Naive thymus-derived CD4-positive, alpha-beta T cell (primary cell): ENCODE results near the gene CCNL2. TPM values are rescaled to one million over a fixed set of nuclear protein-coding genes. Genes with fewer than 3 reads are reported as not detected.

ENCODE experiments used
- ATAC-seq: fragments of 150-1000 bp; cut with Tn5 transposase; 2 replicates; pipeline ENCODE4 v1.10.0; 2021; ENCODE audit warnings: mild to moderate bottlenecking, moderate library complexity
- CTCF ChIA-PET: fragments of 350-600 bp; sonication (Branson Sonifier 250); formaldehyde crosslinking; loops from one replicate; lab custom pipeline; 2021; ENCODE audit warnings: antibody characterized with exemption; lab: Charles Lee
- POLR2A ChIA-PET: fragments of 350-600 bp; sonication (Branson Sonifier 250); formaldehyde crosslinking; loops from one replicate; lab custom pipeline; 2021; ENCODE audit warnings: antibody characterized with exemption, inconsistent platforms; lab: Charles Lee
- DNase-seq, 9 donors: peaks; one replicate each; pipeline versions ENCODE4 v3.0.0 to v3.0.0-alpha.2; 2020 to 2022; ENCODE audit warnings: mixed read lengths in 1 of 9
- H3K27ac ChIP-seq: one replicate; pipeline ENCODE4 v1.7.0; 2013; ENCODE audit warnings: mild to moderate bottlenecking, low read depth, low read length, moderate library complexity
- H3K27me3 ChIP-seq, 2 donors: one replicate each; pipeline ENCODE4 v1.7.0; 2013; ENCODE audit warnings: low read length in 2 of 2, mild to moderate bottlenecking in 2 of 2, moderate library complexity in 2 of 2; ENCODE audit not compliant: control insufficient read depth in 2 of 2, insufficient read depth in 2 of 2
- H3K36me3 ChIP-seq, 3 experiments: 1 replicate in 2 of 3; 2 replicates in 1 of 3; pipeline ENCODE4 v1.7.0; 2013; ENCODE audit warnings: low read length in 3 of 3, mild to moderate bottlenecking in 3 of 3, moderate library complexity in 1 of 3; ENCODE audit not compliant: insufficient read depth in 3 of 3, control insufficient read depth in 2 of 3
- H3K4me1 ChIP-seq, 2 donors: one replicate each; pipeline ENCODE4 v1.7.0; 2013; ENCODE audit warnings: low read length in 2 of 2, mild to moderate bottlenecking in 2 of 2, moderate library complexity in 1 of 2; ENCODE audit not compliant: control insufficient read depth in 2 of 2, insufficient read depth in 2 of 2
- H3K4me3 ChIP-seq: 2 replicates; pipeline ENCODE4 v1.7.0; 2013; ENCODE audit warnings: mild to moderate bottlenecking, low read length
- H3K9me3 ChIP-seq, 3 experiments: 1 replicate in 2 of 3; 2 replicates in 1 of 3; pipeline ENCODE4 v1.7.0; 2013; ENCODE audit warnings: low read length in 3 of 3; ENCODE audit not compliant: control insufficient read depth in 2 of 3
- H3K27ac Mint-ChIP-seq, 9 donors: one replicate each; pipeline ENCODE4 v1.8.0; 2020 to 2022; ENCODE audit warnings: mixed read lengths in 9 of 9, mild to moderate bottlenecking in 8 of 9, moderate library complexity in 5 of 9, inconsistent platforms in 2 of 9
- H3K27me3 Mint-ChIP-seq, 5 donors: one replicate each; pipeline ENCODE4 v1.8.0; 2021 to 2022; ENCODE audit warnings: mixed read lengths in 5 of 5, mild to moderate bottlenecking in 1 of 5
- H3K36me3 Mint-ChIP-seq, 5 donors: one replicate each; pipeline ENCODE4 v1.8.0; 2020 to 2022; ENCODE audit warnings: mixed read lengths in 5 of 5, mild to moderate bottlenecking in 3 of 5, inconsistent platforms in 1 of 5
- H3K4me1 Mint-ChIP-seq, 7 donors: one replicate each; pipeline ENCODE4 v1.8.0; 2020 to 2022; ENCODE audit warnings: mixed read lengths in 7 of 7, mild to moderate bottlenecking in 3 of 7, inconsistent platforms in 1 of 7
- H3K4me3 Mint-ChIP-seq, 10 donors: one replicate each; pipeline ENCODE4 v1.8.0; 2020 to 2022; ENCODE audit warnings: mild to moderate bottlenecking in 10 of 10, mixed read lengths in 10 of 10, moderate library complexity in 6 of 10, inconsistent platforms in 2 of 10
- H3K9me3 Mint-ChIP-seq, 11 donors: one replicate each; pipeline ENCODE4 v1.8.0; 2020 to 2022; ENCODE audit warnings: mixed read lengths in 11 of 11, mild to moderate bottlenecking in 4 of 11, inconsistent platforms in 1 of 11, moderate library complexity in 1 of 11
- intact Hi-C, 2 donors: fragments of 100-400 bp; cut with micrococcal nuclease; formaldehyde crosslinking; loops; one replicate each; pipeline ENCODE4 v1.15.1; 2023
- polyA plus RNA-seq, 2 donors: library from polyadenylated mRNA; unstranded; fragments of 300-500 nt; fragmentation: Illumina TruSeq; gene quantifications; one replicate each; pipeline ENCODE4 v1.2.3, GENCODE V29; 2021
- total RNA-seq, 6 experiments: library from RNA in 5 of 6; stranded (reverse) in 5 of 6; gene quantifications; 1 replicate in 5 of 6; 2 replicates in 1 of 6; pipeline ENCODE4 v1.2.3 and lab custom pipeline; 2021 to 2026

The CCNL2 gene
- total and polyA plus RNA-seq, 7 experiments from 2014 or later: 16.3 to 403 (median 238) TPM

- intact Hi-C loops: no loop called here
- Histone ChIP-seq H3K4me3 (no peak overlapping the region), H3K27me3 (peaks cover 0 to 28% of the 10 kb centered on the region in 2 donors), H3K4me1 (peaks cover 0 to 13% of the 10 kb centered on the region in 2 donors), H3K36me3 (no peaks in the 10 kb centered on the region), H3K27ac (no peak overlapping the region), H3K9me3 (no peaks in the 10 kb centered on the region)
- peaks cover 4 to 15% (median 7%) of the 10 kb centered on the region in 5 donors for H3K27me3 Mint-ChIP-seq
- H3K4me1 Mint-ChIP-seq: peaks cover 0 to 10% (median 5%) of the 10 kb centered on the region in 7 donors
- ATAC-seq (no peak), DNase-seq (no peak)
- peak overlapping the region in 8 of 10 donors; percentile 44 to 71 (median 65) for H3K4me3 Mint-ChIP-seq
- no peaks in the 10 kb centered on the region for H3K36me3 Mint-ChIP-seq
- no peaks in the 10 kb centered on the region for H3K9me3 Mint-ChIP-seq
- H3K27ac Mint-ChIP-seq: no peak overlapping the region
- ChIA-PET CTCF (no interaction called here), POLR2A (no interaction called here)
These were observed 36.9 kb upstream of the CCNL2 start for GRCh38 chr1:1435911-1436629.

GRCh38 chr1:1435106-1435903 is 36.2 kb upstream of the CCNL2 start, which contains the start of gene VWA1:
VWA1 (plus strand) TSS chr1:1435690; CDS start chr1:1435749, 59 bp downstream.
- CTCF ChIA-PET: no interaction called here
- Mint-ChIP-seq H3K9me3 (no peaks in the 10 kb centered on the region), H3K27me3 (peaks cover 4 to 15% (median 7%) of the 10 kb centered on the region in 5 donors), H3K4me3 (peak within 1 kb of the TSS in 9 of 10 donors; percentile 36 to 80 (median 65)), H3K4me1 (peaks cover 0 to 9% (median 5%) of the 10 kb centered on the region in 7 donors), H3K36me3 (no peaks in the 10 kb centered on the region), H3K27ac (no peak within 1 kb of the TSS)
- no peak within 1 kb of the TSS for H3K27ac ChIP-seq
- H3K4me3 ChIP-seq: no peak within 1 kb of the TSS
- H3K9me3 ChIP-seq: no peaks in the 10 kb centered on the region
- peak; percentile 86 for ATAC-seq
- H3K36me3 ChIP-seq: no peaks in the 10 kb centered on the region
- DNase-seq: peak; percentile 36 to 88 (median 48)
- intact Hi-C loops: no loop called here
- POLR2A ChIA-PET: no interaction called here
- peaks cover 0 to 13% of the 10 kb centered on the region in 2 donors for H3K4me1 ChIP-seq
- H3K27me3 ChIP-seq: peaks cover 0 to 28% of the 10 kb centered on the region in 2 donors

DNA sequence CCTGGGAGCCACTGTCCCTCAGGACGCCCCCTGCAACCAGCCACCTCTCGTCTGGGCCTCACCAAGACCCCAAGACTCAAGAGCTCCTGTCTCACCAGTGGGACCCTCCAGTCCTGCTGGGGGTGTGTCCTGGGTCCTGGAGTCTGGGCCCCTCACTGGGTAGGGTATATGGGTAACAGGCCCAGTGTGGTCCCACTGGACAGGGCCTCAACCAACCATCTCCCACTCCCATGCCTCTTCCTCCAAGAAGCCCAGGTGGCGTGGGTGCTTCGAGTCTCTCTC is 35.6 kb upstream of the CCNL2 start:
- H3K27me3 ChIP-seq: peaks cover 0 to 28% of the 10 kb centered on the region in 2 donors
- H3K27ac ChIP-seq: no peak overlapping the region
- ChIA-PET CTCF (no interaction called here), POLR2A (no interaction called here)
- H3K4me1 ChIP-seq: peaks cover 0 to 13% of the 10 kb centered on the region in 2 donors
- Mint-ChIP-seq H3K4me1 (peaks cover 0 to 10% (median 5%) of the 10 kb centered on the region in 7 donors), H3K9me3 (no peaks in the 10 kb centered on the region), H3K36me3 (no peaks in the 10 kb centered on the region), H3K27ac (no peak overlapping the region), H3K4me3 (peak overlapping the region in 8 of 10 donors; percentile 25 to 80 (median 46)), H3K27me3 (peaks cover 8 to 19% (median 10%) of the 10 kb centered on the region in 5 donors)
- no peak for ATAC-seq
- intact Hi-C loops: no loop called here
- H3K4me3 ChIP-seq: no peak overlapping the region
- H3K36me3 ChIP-seq: no peaks in the 10 kb centered on the region
- no peaks in the 10 kb centered on the region for H3K9me3 ChIP-seq
- DNase-seq: no peak

DNA sequence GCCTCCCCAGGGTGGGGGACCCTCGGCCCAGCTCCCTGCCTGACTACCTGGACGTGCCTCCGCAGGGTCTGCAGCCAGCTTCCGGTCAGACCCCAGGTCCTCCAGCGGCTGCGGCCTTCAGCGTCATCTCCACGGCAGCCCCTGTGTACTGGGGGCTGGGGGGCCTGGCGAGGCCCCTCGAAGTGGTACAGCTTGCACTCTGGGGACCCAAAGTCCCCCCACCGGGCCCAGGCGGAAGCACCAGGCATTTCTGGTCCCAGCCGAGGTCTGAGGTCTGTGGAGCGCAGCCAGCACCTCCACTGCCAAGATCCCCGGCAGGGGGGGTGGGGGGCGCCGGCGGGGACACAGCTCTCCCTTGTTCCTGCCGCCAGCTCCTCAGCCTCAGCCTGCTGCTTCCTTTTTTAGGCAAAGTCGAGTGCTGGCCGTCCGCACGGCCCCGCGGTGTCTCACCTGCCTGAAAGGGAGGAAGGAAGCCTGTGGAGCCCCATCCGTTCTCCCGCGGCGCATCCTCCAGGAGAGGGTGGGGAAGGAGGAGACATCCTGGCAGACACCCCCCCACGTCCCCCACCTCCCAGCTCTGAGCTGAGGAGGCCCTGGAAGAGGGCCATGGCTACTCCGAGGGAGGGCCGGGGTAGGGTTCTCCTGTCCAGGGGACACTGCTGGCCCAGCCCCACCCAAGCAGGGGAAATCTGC is 35.1 kb upstream of the CCNL2 start:
- no peak overlapping the region for H3K27ac Mint-ChIP-seq
- H3K9me3 Mint-ChIP-seq: no peaks in the 10 kb centered on the region
- H3K27me3 Mint-ChIP-seq: peaks cover 13 to 20% (median 14%) of the 10 kb centered on the region in 5 donors
- H3K4me3 ChIP-seq: no peak overlapping the region
- H3K4me1 ChIP-seq: peaks cover 0 to 13% of the 10 kb centered on the region in 2 donors
- H3K9me3 ChIP-seq: no peaks in the 10 kb centered on the region
- peaks cover 0 to 28% of the 10 kb centered on the region in 2 donors for H3K27me3 ChIP-seq
- peaks cover 0 to 15% (median 5%) of the 10 kb centered on the region in 7 donors for H3K4me1 Mint-ChIP-seq
- intact Hi-C loops: no loop called here
- H3K36me3 ChIP-seq: no peaks in the 10 kb centered on the region
- H3K4me3 Mint-ChIP-seq: peak overlapping the region in 2 of 10 donors; percentile 63 to 80
- no peak overlapping the region for H3K27ac ChIP-seq
- DNase-seq: no peak
- ATAC-seq: no peak
- no peaks in the 10 kb centered on the region for H3K36me3 Mint-ChIP-seq
- POLR2A ChIA-PET: no interaction called here
- CTCF ChIA-PET: no interaction called here

- ATAC-seq (no peak), DNase-seq (peak in 1 of 9 donors; percentile 68)
- ChIA-PET POLR2A (no interaction called here), CTCF (no interaction called here)
- H3K27ac Mint-ChIP-seq: no peak overlapping the region
- H3K9me3 ChIP-seq: no peaks in the 10 kb centered on the region
- H3K27me3 Mint-ChIP-seq: peaks cover 14 to 20% (median 15%) of the 10 kb centered on the region in 5 donors
- no peaks in the 10 kb centered on the region for H3K36me3 Mint-ChIP-seq
- H3K4me1 Mint-ChIP-seq: peaks cover 0 to 15% (median 5%) of the 10 kb centered on the region in 7 donors
- H3K9me3 Mint-ChIP-seq: no peaks in the 10 kb centered on the region
- peak overlapping the region in 1 of 10 donors; percentile 80 for H3K4me3 Mint-ChIP-seq
- intact Hi-C loops: no loop called here
- H3K27ac ChIP-seq: no peak overlapping the region
- H3K4me1 ChIP-seq: peaks cover 0 to 13% of the 10 kb centered on the region in 2 donors
- no peaks in the 10 kb centered on the region for H3K36me3 ChIP-seq
- no peak overlapping the region for H3K4me3 ChIP-seq
- H3K27me3 ChIP-seq: peaks cover 0 to 28% of the 10 kb centered on the region in 2 donors
These were observed 34.6 kb upstream of the CCNL2 start for GRCh38 chr1:1433804-1434130.

- no peak for ATAC-seq
- Mint-ChIP-seq H3K9me3 (peaks cover 0 to 4% (median 0%) of the 10 kb centered on the region in 11 donors), H3K4me1 (peaks cover 0 to 20% (median 8%) of the 10 kb centered on the region in 7 donors), H3K27ac (no peak overlapping the region), H3K27me3 (peaks cover 18 to 24% (median 21%) of the 10 kb centered on the region in 5 donors), H3K36me3 (no peaks in the 10 kb centered on the region), H3K4me3 (no peak overlapping the region)
- ChIA-PET POLR2A (no interaction called here), CTCF (no interaction called here)
- Histone ChIP-seq H3K9me3 (no peaks in the 10 kb centered on the region), H3K27me3 (peaks cover 0 to 28% of the 10 kb centered on the region in 2 donors), H3K27ac (no peak overlapping the region), H3K36me3 (no peaks in the 10 kb centered on the region), H3K4me1 (peaks cover 0 to 13% of the 10 kb centered on the region in 2 donors), H3K4me3 (no peak overlapping the region)
- DNase-seq: no peak
- intact Hi-C loops: no loop called here
These were observed 34.0 kb upstream of the CCNL2 start for GRCh38 chr1:1432951-1433803.
